Glutamatergic neuron (in vitro differentiated cells): ENCODE data around the gene NOP56. TPM values are rescaled to one million over a fixed set of nuclear protein-coding genes. Genes with fewer than 3 reads are reported as not detected.

ENCODE experiments used
- DNase-seq: peaks from one replicate; pipeline ENCODE4 v3.0.0; 2022
- H3K27ac Mint-ChIP-seq: one replicate; pipeline ENCODE4 v1.8.0; 2020; ENCODE audit warnings: mild to moderate bottlenecking, mixed read lengths, inconsistent platforms; ENCODE audit not compliant: unreplicated experiment
- H3K27me3 Mint-ChIP-seq: one replicate; pipeline ENCODE4 v1.8.0; 2020; ENCODE audit warnings: mild to moderate bottlenecking, moderate library complexity, mixed read lengths, inconsistent platforms; ENCODE audit not compliant: unreplicated experiment
- H3K36me3 Mint-ChIP-seq: one replicate; pipeline ENCODE4 v1.8.0; 2020; ENCODE audit warnings: mild to moderate bottlenecking, mixed read lengths, inconsistent platforms; ENCODE audit not compliant: unreplicated experiment
- H3K4me1 Mint-ChIP-seq: one replicate; pipeline ENCODE4 v1.8.0; 2020; ENCODE audit warnings: mild to moderate bottlenecking, low read depth, mixed read lengths, inconsistent platforms; ENCODE audit not compliant: unreplicated experiment
- H3K4me3 Mint-ChIP-seq: one replicate; pipeline ENCODE4 v1.8.0; 2020; ENCODE audit warnings: mild to moderate bottlenecking, mixed read lengths, inconsistent platforms; ENCODE audit not compliant: unreplicated experiment
- H3K9me3 Mint-ChIP-seq: one replicate; pipeline ENCODE4 v1.8.0; 2020; ENCODE audit warnings: mild to moderate bottlenecking, moderate library complexity, mixed read lengths, inconsistent platforms; ENCODE audit not compliant: unreplicated experiment
- total RNA-seq: library from RNA; stranded (reverse); fragmentation: NEBNext Ultra II Directional; extraction: Animal tissue kit (Norgen Biotek cat#: 25700); gene quantifications from one replicate; pipeline ENCODE4 v1.2.1, GENCODE V29; 2021; ENCODE audit not compliant: unreplicated experiment
- TF ChIP-seq, protein P1 (sequence below): fragments of 200-600 bp; sonication (generic); IDR thresholded peaks from one replicate; pipeline ENCODE4 v1.5.0; 2021; ENCODE audit not compliant: partially characterized antibody, unreplicated experiment

The NOP56 gene
- total RNA-seq, 1 donor from 2014 or later, result 185 TPM

DNA sequence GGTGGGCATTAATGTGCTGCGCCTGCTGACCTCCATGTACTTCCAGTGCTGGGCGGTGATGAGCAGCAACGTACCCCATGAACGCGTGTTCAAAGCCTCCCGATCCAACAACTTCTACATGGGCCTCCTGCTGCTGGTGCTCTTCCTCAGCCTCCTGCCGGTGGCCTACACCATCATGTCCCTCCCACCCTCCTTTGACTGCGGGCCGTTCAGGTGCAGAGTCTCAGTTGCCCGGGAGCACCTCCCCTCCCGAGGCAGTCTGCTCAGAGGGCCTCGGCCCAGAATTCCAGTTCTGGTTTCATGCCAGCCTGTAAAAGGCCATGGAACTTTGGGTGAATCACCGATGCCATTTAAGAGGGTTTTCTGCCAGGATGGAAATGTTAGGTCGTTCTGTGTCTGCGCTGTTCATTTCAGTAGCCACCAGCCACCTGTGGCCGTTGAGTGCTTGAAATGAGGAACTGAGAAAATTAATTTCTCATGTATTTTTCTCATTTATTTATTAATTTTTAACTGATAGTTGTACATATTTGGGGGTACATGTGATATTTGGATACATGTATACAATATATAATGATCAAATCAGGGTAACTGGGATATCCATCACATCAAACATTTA lies 35.2 kb upstream of the NOP56 start:
- H3K9me3 Mint-ChIP-seq, result peaks cover 7% of the 10 kb centered on the region
- no peaks in the 10 kb centered on the region for H3K4me1 Mint-ChIP-seq
- no peak overlapping the region for H3K4me3 Mint-ChIP-seq
- H3K27me3 Mint-ChIP-seq, result peaks cover 4% of the 10 kb centered on the region
- H3K27ac Mint-ChIP-seq, result no peak overlapping the region
- no peak for DNase-seq
- peaks cover 6% of the 10 kb centered on the region for H3K36me3 Mint-ChIP-seq
- TF ChIP-seq, protein P1, sequence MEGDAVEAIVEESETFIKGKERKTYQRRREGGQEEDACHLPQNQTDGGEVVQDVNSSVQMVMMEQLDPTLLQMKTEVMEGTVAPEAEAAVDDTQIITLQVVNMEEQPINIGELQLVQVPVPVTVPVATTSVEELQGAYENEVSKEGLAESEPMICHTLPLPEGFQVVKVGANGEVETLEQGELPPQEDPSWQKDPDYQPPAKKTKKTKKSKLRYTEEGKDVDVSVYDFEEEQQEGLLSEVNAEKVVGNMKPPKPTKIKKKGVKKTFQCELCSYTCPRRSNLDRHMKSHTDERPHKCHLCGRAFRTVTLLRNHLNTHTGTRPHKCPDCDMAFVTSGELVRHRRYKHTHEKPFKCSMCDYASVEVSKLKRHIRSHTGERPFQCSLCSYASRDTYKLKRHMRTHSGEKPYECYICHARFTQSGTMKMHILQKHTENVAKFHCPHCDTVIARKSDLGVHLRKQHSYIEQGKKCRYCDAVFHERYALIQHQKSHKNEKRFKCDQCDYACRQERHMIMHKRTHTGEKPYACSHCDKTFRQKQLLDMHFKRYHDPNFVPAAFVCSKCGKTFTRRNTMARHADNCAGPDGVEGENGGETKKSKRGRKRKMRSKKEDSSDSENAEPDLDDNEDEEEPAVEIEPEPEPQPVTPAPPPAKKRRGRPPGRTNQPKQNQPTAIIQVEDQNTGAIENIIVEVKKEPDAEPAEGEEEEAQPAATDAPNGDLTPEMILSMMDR, result no peak

DNA sequence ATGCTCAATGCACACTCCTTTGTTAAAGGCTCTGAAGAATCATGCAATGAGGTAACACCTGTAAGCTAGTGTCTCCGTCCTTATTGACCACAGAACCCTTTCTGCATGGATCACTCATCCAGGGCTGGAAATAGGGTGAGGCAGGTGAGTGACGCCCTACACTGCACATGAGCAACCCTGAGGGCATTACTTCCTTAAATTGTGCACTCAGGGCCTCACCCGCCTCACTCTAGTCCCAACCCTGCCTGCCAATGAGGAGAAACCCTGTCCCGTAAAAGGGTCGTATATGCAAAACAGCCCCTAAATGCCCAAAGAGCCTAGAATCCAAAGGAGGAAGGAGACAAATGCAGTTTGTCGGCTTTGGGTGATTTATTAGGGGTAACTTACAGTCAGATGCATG lies 33.6 kb upstream of the NOP56 start:
- TF ChIP-seq, protein P1, result no peak
- Mint-ChIP-seq H3K9me3 (peaks cover 7% of the 10 kb centered on the region), H3K27ac (no peak overlapping the region), H3K27me3 (peaks cover 4% of the 10 kb centered on the region), H3K4me1 (no peaks in the 10 kb centered on the region), H3K4me3 (no peak overlapping the region), H3K36me3 (peaks cover 6% of the 10 kb centered on the region)
- DNase-seq, result no peak

DNA sequence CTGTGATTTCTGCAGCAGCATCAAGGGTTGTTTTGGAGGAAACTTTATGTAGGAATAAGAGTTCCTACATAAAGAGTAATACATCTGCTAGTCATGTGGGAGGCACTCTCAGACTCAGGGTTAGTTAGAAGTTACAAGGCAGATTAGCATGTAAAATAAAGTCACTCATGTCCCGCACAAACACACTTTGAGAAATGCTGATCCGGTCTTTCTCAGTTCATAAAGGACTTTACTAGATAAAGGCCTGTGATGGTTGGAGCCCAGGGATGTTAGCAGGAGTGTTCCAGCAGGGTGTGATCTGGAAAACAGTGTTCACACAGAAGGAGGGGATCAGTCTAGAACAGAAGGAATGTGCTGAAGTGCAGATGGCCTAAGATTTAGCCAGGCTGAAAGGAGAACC lies 33.1 kb upstream of the NOP56 start:
- no peak overlapping the region for H3K4me3 Mint-ChIP-seq
- H3K4me1 Mint-ChIP-seq, result no peaks in the 10 kb centered on the region
- TF ChIP-seq, protein P1, result no peak
- peaks cover 4% of the 10 kb centered on the region for H3K27me3 Mint-ChIP-seq
- no peak for DNase-seq
- H3K9me3 Mint-ChIP-seq, result peaks cover 7% of the 10 kb centered on the region
- peaks cover 6% of the 10 kb centered on the region for H3K36me3 Mint-ChIP-seq
- H3K27ac Mint-ChIP-seq, result no peak overlapping the region

DNA sequence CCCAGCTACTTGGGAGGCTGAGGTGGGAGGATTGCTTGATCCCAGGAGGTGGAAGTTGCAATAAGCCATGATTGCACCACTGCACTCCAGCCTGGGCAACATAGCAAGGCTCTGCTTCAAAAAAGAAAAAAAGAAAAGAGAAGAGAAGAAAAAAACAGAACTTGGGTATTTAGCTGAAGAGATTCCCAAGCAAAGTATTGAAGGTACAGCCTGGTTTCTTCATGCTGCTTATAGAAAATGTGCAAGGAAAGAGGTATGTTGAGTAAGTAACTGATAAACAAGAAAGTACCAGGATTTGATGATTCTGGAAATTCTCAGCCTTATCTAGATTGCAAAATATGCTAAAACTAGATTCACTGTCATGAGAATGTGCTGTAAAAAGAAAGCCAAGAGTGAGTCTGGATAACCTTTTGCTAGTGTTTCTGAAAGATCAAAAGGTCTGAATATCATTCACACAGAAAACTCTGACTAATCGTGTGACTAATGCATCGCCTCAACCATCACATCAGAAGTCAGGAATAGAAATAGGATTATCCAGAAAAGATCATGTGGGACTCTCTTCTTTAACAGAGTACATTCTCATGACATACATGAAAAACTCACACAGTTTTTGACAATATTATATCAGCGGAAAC lies 32.4 kb upstream of the NOP56 start:
- TF ChIP-seq, protein P1, result no peak
- no peaks in the 10 kb centered on the region for H3K4me1 Mint-ChIP-seq
- H3K4me3 Mint-ChIP-seq, result no peak overlapping the region
- H3K36me3 Mint-ChIP-seq, result peaks cover 6% of the 10 kb centered on the region
- no peak for DNase-seq
- H3K9me3 Mint-ChIP-seq, result peaks cover 7% of the 10 kb centered on the region
- peaks cover 4% of the 10 kb centered on the region for H3K27me3 Mint-ChIP-seq
- no peak overlapping the region for H3K27ac Mint-ChIP-seq

DNA sequence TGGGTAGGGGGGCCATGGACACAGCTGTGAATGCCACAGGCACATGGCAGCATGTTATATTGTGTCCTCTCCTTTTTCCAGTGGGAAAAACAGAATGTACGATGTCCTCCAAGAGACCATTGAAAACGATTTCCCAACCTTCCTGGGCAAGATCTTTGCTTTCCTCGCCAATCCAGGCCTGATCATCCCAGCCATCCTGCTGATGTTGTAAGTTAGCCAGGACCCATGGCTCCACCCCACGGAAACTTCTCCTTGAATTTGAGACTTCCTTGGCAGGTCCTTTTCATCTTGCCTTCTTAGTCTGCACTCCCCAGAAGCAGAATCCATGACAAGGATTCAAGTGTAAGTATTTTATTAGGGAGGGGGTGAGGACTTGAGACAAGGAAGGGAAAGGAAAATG lies 28.2 kb upstream of the NOP56 start:
- H3K27me3 Mint-ChIP-seq, result peaks cover 4% of the 10 kb centered on the region
- H3K36me3 Mint-ChIP-seq, result peaks cover 10% of the 10 kb centered on the region
- H3K4me1 Mint-ChIP-seq, result no peaks in the 10 kb centered on the region
- TF ChIP-seq, protein P1, result no peak
- DNase-seq, result no peak
- no peak overlapping the region for H3K4me3 Mint-ChIP-seq
- peaks cover 7% of the 10 kb centered on the region for H3K9me3 Mint-ChIP-seq
- H3K27ac Mint-ChIP-seq, result no peak overlapping the region
